Measurements from ENCODE around the gene CRYBA4. TPM values are rescaled to one million over a fixed set of nuclear protein-coding genes. Genes with fewer than 3 reads are reported as not detected.

Gene CRYBA4
- total RNA-seq, 1 experiment from 2014 or later = not detected

- Histone ChIP-seq H3K4me1 (ENCODE audit: control insufficient read depth, insufficient read depth, low read length) (no peaks in the 10 kb centered on the region), H3K36me3 (ENCODE audit: control insufficient read depth, insufficient read depth, low read length) (no peaks in the 10 kb centered on the region), H3K9me3 (ENCODE audit: control insufficient read depth, insufficient read depth, low read depth, low read length) (no peaks in the 10 kb centered on the region), H3K27me3 (ENCODE audit: control insufficient read depth, insufficient read depth, low read length) (no peaks in the 10 kb centered on the region; the same call in 1 of the 2 replicates), H3K27ac (ENCODE audit: low read length) (no peak overlapping the region), H3K4me3 (ENCODE audit: low read depth in 2 of 2, low read length in 2 of 2) (no peak overlapping the region)
- ATAC-seq (no peak), DNase-seq (ENCODE audit: low read depth, low spot score) (no peak)
- intact Hi-C loops (cut with micrococcal nuclease; ENCODE audit: unreplicated experiment) (no loop called here), in situ Hi-C loops (cut with HindIII; ENCODE audit: low pct_unique_long_range_greater_than_20kb, low sequenced_read_pairs) (no loop called here)
- TF ChIP-seq SIN3A (IDR thresholded peaks at IDR 0.05; ENCODE audit: borderline replicate concordance, insufficient read depth, low read depth, low read length) (no peak), REST (IDR thresholded peaks at IDR 0.05; ENCODE audit: insufficient read depth in 1 of 2, low read depth in 2 of 2, low read length in 1 of 2) (no peak)
- TF ChIP-seq, protein P1, sequence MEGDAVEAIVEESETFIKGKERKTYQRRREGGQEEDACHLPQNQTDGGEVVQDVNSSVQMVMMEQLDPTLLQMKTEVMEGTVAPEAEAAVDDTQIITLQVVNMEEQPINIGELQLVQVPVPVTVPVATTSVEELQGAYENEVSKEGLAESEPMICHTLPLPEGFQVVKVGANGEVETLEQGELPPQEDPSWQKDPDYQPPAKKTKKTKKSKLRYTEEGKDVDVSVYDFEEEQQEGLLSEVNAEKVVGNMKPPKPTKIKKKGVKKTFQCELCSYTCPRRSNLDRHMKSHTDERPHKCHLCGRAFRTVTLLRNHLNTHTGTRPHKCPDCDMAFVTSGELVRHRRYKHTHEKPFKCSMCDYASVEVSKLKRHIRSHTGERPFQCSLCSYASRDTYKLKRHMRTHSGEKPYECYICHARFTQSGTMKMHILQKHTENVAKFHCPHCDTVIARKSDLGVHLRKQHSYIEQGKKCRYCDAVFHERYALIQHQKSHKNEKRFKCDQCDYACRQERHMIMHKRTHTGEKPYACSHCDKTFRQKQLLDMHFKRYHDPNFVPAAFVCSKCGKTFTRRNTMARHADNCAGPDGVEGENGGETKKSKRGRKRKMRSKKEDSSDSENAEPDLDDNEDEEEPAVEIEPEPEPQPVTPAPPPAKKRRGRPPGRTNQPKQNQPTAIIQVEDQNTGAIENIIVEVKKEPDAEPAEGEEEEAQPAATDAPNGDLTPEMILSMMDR (IDR thresholded peaks at IDR 0.05) = no peak
- no TSS peak for BruUV-seq (replicated peaks)
- ChIA-PET CTCF (no interaction called here), POLR2A (no interaction called here)
Measured at GRCh38 chr22:26624803-26625202, 3.0 kb downstream of the CRYBA4 start.

DNA sequence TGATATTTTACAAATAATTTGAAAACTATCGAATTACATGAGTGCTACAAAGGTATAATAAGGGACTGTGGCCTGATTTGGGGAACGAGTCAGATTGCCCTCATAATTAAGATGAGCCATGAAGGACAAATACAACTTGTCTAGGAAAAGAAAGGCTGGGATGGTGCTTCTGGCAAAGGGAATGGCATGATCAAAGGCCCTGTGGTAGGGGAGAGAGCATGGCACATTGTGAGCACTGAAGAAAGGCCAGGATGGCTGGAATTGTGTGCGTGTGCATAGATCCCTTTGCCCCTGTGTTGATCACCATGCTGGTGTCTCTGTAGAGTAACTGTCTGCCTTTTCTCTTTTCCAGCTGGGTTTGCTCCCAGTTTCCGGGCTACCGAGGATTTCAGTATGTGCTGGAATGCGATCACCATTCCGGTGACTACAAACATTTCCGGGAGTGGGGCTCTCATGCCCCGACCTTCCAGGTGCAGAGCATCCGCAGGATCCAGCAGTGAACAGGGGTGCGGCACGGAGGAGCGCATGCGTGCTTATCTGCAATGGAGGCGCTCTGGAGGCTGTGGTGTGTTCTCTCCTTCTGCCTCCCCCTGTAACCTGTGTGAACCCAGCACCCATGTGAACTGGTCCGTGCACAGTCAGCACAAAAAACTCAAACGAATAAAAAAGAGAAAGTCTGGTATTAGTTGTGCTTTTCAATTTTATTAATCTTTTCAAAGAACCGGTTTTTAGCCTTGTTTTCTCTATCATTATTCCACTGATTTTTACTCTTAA lies 8.4 kb downstream of the CRYBA4 start:
- H3K4me1 ChIP-seq (ENCODE audit: control insufficient read depth, insufficient read depth, low read length) = no peaks in the 10 kb centered on the region
- CTCF ChIA-PET = no interaction called here
- intact Hi-C loops (cut with micrococcal nuclease; ENCODE audit: unreplicated experiment) = no loop called here

More for the DNA sequence above, 8.4 kb downstream of the CRYBA4 start:
- no peaks in the 10 kb centered on the region for H3K27me3 ChIP-seq (ENCODE audit: control insufficient read depth, insufficient read depth, low read length)
- in situ Hi-C loops (cut with HindIII; ENCODE audit: low pct_unique_long_range_greater_than_20kb, low sequenced_read_pairs) = no loop called here
- POLR2A ChIA-PET = interaction anchor here (0.6 kb wide), 1 partner anchor 228 kb away, joined by 4 read pairs; no protein-coding TSS in a partner anchor
- H3K27ac ChIP-seq (ENCODE audit: low read length) = no peak overlapping the region
- H3K9me3 ChIP-seq (ENCODE audit: control insufficient read depth, insufficient read depth, low read depth, low read length) = no peaks in the 10 kb centered on the region
- H3K36me3 ChIP-seq (ENCODE audit: control insufficient read depth, insufficient read depth, low read length) = no peaks in the 10 kb centered on the region
- H3K4me3 ChIP-seq (ENCODE audit: low read depth in 2 of 2, low read length in 2 of 2) = no peak overlapping the region
- ATAC-seq (no peak), DNase-seq (ENCODE audit: low read depth, low spot score) (no peak)
- BruUV-seq (replicated peaks) = no TSS peak
- no peak for TF ChIP-seq POLR2AphosphoS5 (IDR thresholded peaks at IDR 0.05; ENCODE audit: low read depth, low read length)
- TF ChIP-seq SIN3A (IDR thresholded peaks at IDR 0.05; ENCODE audit: borderline replicate concordance, insufficient read depth, low read depth, low read length) = no peak
- TF ChIP-seq, protein P1 (IDR thresholded peaks at IDR 0.05) = no peak
- no peak for TF ChIP-seq TCF7L2 (IDR thresholded peaks at IDR 0.05; ENCODE audit: low read depth, low read length)
